GM12873 (cell line): ENCODE measurements around the gene MAP7.

ENCODE experiments used
- CTCF ChIP-seq: IDR thresholded peaks from 2 replicates; pipeline ENCODE4 v1.5.1; 2012; ENCODE audit warnings: low read depth, mild to moderate bottlenecking, moderate library complexity, low read length, control low read depth; ENCODE audit not compliant: insufficient read depth; ENCODE audit errors: missing control alignments

Gene MAP7

GRCh38 chr6:136387316-136387715 is 162.9 kb downstream of the MAP7 start:
- TF ChIP-seq CTCF: no peak

GRCh38 chr6:136383268-136383937 is 166.8 kb downstream of the MAP7 start:
- TF ChIP-seq CTCF: no peak

- TF ChIP-seq CTCF: no peak
Measured at GRCh38 chr6:136382676-136383252, 167.5 kb downstream of the MAP7 start.

GRCh38 chr6:136378888-136379287 is 171.3 kb downstream of the MAP7 start:
- TF ChIP-seq CTCF: no peak

- TF ChIP-seq CTCF: no peak
Measured at GRCh38 chr6:136371959-136372358, 178.3 kb downstream of the MAP7 start.

- no peak for TF ChIP-seq CTCF
Measured at GRCh38 chr6:136370988-136371728, 179.1 kb downstream of the MAP7 start.

- no peak for TF ChIP-seq CTCF
Measured at GRCh38 chr6:136365776-136366354, 184.4 kb downstream of the MAP7 start.
